ENCODE measurements around the gene TP53AIP1. TPM values are rescaled to one million over a fixed set of nuclear protein-coding genes. Genes with fewer than 3 reads are reported as not detected.

Gene TP53AIP1
- total and polyA plus RNA-seq, 8 donors: 0.12 to 1.0 (median 0.16) TPM; not detected in 2

DNA sequence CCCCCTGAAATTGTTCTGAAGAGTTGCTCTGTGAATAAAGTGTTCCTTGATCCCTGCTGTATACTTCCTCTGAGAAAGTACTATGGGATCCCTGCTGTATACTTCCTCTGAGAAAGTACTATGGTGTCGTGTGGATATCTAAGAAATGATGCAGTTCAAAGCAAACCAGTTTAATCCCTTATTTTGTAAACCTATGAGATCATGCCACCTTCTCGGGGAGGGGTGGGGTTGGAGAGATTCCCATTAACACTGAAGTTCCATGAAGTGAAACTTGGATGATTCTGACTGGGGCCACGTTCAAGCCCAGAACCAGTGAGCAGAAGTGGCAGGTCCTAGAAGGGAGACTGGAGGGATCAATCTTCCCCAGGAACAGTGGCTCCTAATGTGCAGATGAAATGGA, 13.0 kb upstream of the TP53AIP1 start:
- Histone ChIP-seq H3K36me3 (no peaks in the 10 kb centered on the region), H3K9me3 (no peaks in the 10 kb centered on the region), H3K4me3 (no peak overlapping the region), H3K4me1 (peaks cover 0 to 6% (median under 1%) of the 10 kb centered on the region in 3 donors), H3K27me3 (no peaks in the 10 kb centered on the region), H3K27ac (no peak overlapping the region)
- intact Hi-C loops (cut with DNase I): loop anchor here (2.0 to 10.0 kb wide), 3 partner anchors 68 to 71 kb away; no protein-coding TSS in a partner anchor
- WGBS, 2 donors: 44 to 56% methylated on average over 3 of the region's 3 CpGs
- DNase-seq (no peak), FAIRE-seq (no peak), ATAC-seq (no peak)
- no peak for TF ChIP-seq CTCF (IDR thresholded peaks at IDR 0.05)

- Histone ChIP-seq H3K36me3 (no peaks in the 10 kb centered on the region), H3K4me3 (no peak overlapping the region), H3K4me1 (peaks cover 0 to 14% (median 10%) of the 10 kb centered on the region in 3 donors), H3K9me3 (no peaks in the 10 kb centered on the region), H3K27ac (no peak overlapping the region), H3K27me3 (no peaks in the 10 kb centered on the region)
- FAIRE-seq (no peak), ATAC-seq (no peak), DNase-seq (no peak)
- no peak for TF ChIP-seq CTCF (IDR thresholded peaks at IDR 0.05)
- WGBS, 2 donors: 87 to 89% methylated on average over 16 of the region's 16 CpGs
- intact Hi-C loops (cut with DNase I): loop anchor here in 1 of 3 donors (10.0 kb wide), 1 partner anchor 68 kb away; no protein-coding TSS in a partner anchor
These were observed 10.5 kb upstream of the TP53AIP1 start for GRCh38 chr11:128953151-128953550.

DNA sequence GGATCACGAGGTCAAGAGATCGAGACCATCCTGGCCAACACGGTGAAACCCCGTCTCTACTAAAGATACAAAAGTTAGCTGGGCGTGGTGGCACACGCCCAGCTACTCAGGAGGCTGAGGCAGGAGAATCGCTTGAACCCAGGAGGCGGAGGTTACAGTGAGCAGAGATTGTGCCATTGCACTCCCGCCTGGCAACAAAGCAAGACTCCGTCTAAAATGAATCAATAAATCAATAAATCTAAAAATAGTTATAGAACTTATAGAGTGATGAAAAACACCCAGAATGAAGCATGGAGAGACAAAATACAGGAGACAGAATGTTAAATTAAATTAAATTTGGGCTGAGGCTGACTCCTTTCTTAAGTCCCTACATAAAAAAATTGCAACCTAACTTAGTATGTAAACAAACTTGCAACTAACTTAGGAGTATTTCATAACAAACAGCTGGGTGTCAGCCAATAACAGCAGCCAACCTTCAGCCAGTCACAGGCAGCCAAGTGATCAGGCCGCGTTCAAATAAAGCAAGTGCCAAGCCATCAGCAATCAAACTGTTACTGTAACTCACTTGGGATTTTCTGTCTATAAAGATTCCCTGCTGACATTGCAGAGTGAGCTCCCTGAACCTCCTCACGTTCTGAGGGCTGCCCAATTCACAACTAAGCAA, 7.3 kb upstream of the TP53AIP1 start:
- FAIRE-seq (no peak), DNase-seq (peak in 3 of 6 donors; percentile 45 to 68 (median 57)), ATAC-seq (peak; percentile 80 to 92 (median 86))
- H3K4me3 ChIP-seq: no peak overlapping the region
- no peaks in the 10 kb centered on the region for H3K36me3 ChIP-seq
- peaks cover 0 to 10% (median 8%) of the 10 kb centered on the region in 3 donors for H3K4me1 ChIP-seq
- no peak for TF ChIP-seq CTCF (IDR thresholded peaks at IDR 0.05)
- no peaks in the 10 kb centered on the region for H3K9me3 ChIP-seq
- no peaks in the 10 kb centered on the region for H3K27me3 ChIP-seq
- no peak overlapping the region for H3K27ac ChIP-seq
- intact Hi-C loops (cut with DNase I): loop anchor here in 1 of 3 donors (10.0 kb wide), 1 partner anchor 65 kb away; no protein-coding TSS in a partner anchor
- 33 to 34% methylated on average over 13 of the region's 13 CpGs for WGBS, 2 donors

- FAIRE-seq (no peak), DNase-seq (no peak), ATAC-seq (peak in 2 of 4 donors; percentile 21 to 56)
- Histone ChIP-seq H3K9me3 (no peaks in the 10 kb centered on the region), H3K27me3 (no peaks in the 10 kb centered on the region), H3K4me3 (no peak overlapping the region), H3K4me1 (peaks cover 0 to 10% (median 8%) of the 10 kb centered on the region in 3 donors), H3K36me3 (no peaks in the 10 kb centered on the region), H3K27ac (no peak overlapping the region)
- intact Hi-C loops (cut with DNase I): no loop called here
- WGBS, 2 donors: 73 to 82% methylated on average over 3 of the region's 3 CpGs
- TF ChIP-seq CTCF (IDR thresholded peaks at IDR 0.05): no peak
These were observed 5.9 kb upstream of the TP53AIP1 start for GRCh38 chr11:128948583-128948982.

DNA sequence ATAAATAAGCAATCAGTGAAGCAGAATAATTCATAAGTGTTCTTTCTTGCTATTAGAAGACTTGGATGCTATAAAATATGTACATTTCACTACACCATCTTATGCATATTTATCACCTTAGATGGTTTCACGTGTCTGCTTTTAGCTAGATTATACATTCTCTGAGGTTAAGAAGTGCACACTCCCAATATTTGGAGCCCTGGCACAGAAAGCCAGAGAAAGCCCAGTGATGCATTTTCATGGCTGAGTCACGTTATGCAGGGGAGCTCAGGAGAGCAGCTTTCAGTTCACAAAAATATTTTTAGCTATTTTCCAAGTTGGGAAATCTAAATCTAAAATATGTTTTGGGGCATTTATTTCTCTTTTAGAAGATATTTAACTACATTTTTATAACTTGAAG, 5.1 kb upstream of the TP53AIP1 start:
- no peaks in the 10 kb centered on the region for H3K27me3 ChIP-seq
- DNase-seq (no peak), ATAC-seq (no peak), FAIRE-seq (no peak)
- peaks cover 0 to 10% (median 8%) of the 10 kb centered on the region in 3 donors for H3K4me1 ChIP-seq
- no peak overlapping the region for H3K4me3 ChIP-seq
- no peaks in the 10 kb centered on the region for H3K9me3 ChIP-seq
- 84 to 87% methylated on average over 2 of the region's 2 CpGs for WGBS, 2 donors
- no peaks in the 10 kb centered on the region for H3K36me3 ChIP-seq
- no peak overlapping the region for H3K27ac ChIP-seq
- intact Hi-C loops (cut with DNase I): no loop called here
- TF ChIP-seq CTCF (IDR thresholded peaks at IDR 0.05): no peak
